NOMO-1 treated with dmso at 0.1 percent for 144 hours (cell line): ENCODE data around the gene SLC16A12.
"Not testable (repeated sequence)": the region's sequence is repeated elsewhere in the genome, so short reads cannot be mapped to it uniquely, and the experiment has no call there.

Experiments
- DNase-seq: peaks from one replicate; lab custom pipeline; 2025; ENCODE audit not compliant: unreplicated experiment; lab: John Stamatoyannopoulos, UW

SLC16A12 gene

GRCh38 chr10:89474452-89474851 is 60.9 kb downstream of the SLC16A12 start:
- DNase-seq, result no peak

- DNase-seq, result no peak
Measured at GRCh38 chr10:89471110-89471809, 64.1 kb downstream of the SLC16A12 start.

GRCh38 chr10:89470628-89471027 is 64.8 kb downstream of the SLC16A12 start:
- no peak for DNase-seq

- DNase-seq, result no peak
Measured at GRCh38 chr10:89469517-89469916, 65.9 kb downstream of the SLC16A12 start.

- no peak for DNase-seq
Measured at GRCh38 chr10:89468191-89468965, 67.0 kb downstream of the SLC16A12 start.

- DNase-seq, result peak; percentile 2
Measured at GRCh38 chr10:89466599-89467035, 68.8 kb downstream of the SLC16A12 start.

- DNase-seq, result no peak
Measured at GRCh38 chr10:89465196-89465595, 70.2 kb downstream of the SLC16A12 start.

GRCh38 chr10:89463846-89464537 is 71.4 kb downstream of the SLC16A12 start:
- no peak for DNase-seq

- DNase-seq, result no peak
Measured at GRCh38 chr10:89458784-89459183, 76.6 kb downstream of the SLC16A12 start.

- DNase-seq, result no peak
Measured at GRCh38 chr10:89458291-89458690, 77.1 kb downstream of the SLC16A12 start.

GRCh38 chr10:89454561-89455347 is 80.6 kb downstream of the SLC16A12 start:
- DNase-seq, result no peak

GRCh38 chr10:89452193-89452592 is 83.2 kb downstream of the SLC16A12 start:
- DNase-seq, result no peak

- no peak for DNase-seq
Measured at GRCh38 chr10:89450901-89451300, 84.5 kb downstream of the SLC16A12 start.

GRCh38 chr10:89444819-89445218 is 90.6 kb downstream of the SLC16A12 start:
- not testable (repeated sequence) for DNase-seq

GRCh38 chr10:89442289-89442688 is 93.1 kb downstream of the SLC16A12 start:
- DNase-seq, result no peak

- no peak for DNase-seq
Measured at GRCh38 chr10:89440226-89441009, 95.0 kb downstream of the SLC16A12 start.

- no peak for DNase-seq
Measured at GRCh38 chr10:89438525-89438924, 96.9 kb downstream of the SLC16A12 start.

- DNase-seq, result no peak
Measured at GRCh38 chr10:89431977-89432376, 103.4 kb downstream of the SLC16A12 start.

GRCh38 chr10:89428877-89429276 is 106.5 kb downstream of the SLC16A12 start:
- no peak for DNase-seq

- DNase-seq, result no peak
Measured at GRCh38 chr10:89427629-89428028, 107.8 kb downstream of the SLC16A12 start.
